ENCODE results near the gene SCYGR8.

- no peak for TF ChIP-seq CTCF (IDR thresholded peaks at IDR 0.05)
- no peak for TF ChIP-seq POLR2A (IDR thresholded peaks at IDR 0.05)
- no peak for TF ChIP-seq EP300 (IDR thresholded peaks at IDR 0.05)
Observed at GRCh38 chr2:227720680-227721079, 25.0 kb upstream of the SCYGR8 start.
